T-helper 1 cell treated with Interleukin-12 subunit alpha and Interleukin-12 subunit beta and Interleukin-4 antibody, amounts not matched to agents 30 ng/mL and 1 ng/mL, for 36 hours (primary cell): ENCODE measurements around the gene TEX14. TPM values are rescaled to one million over a fixed set of nuclear protein-coding genes. Genes with fewer than 3 reads are reported as not detected.

ENCODE experiments used
- total RNA-seq: library from RNA; stranded (reverse); gene quantifications from 2 replicates; pipeline ENCODE4 v1.2.3, GENCODE V29; 2022

The TEX14 gene
- total RNA-seq, 1 donor from 2014 or later: 0.44 TPM

Other genes starting within 250 kb of the TEX14 start
- gene HSF5, start 203.6 kb downstream of the TEX14 start, total RNA-seq: 0.47 and 0.63 TPM in 2 replicates
- 69.4 and 78.1 TPM in 2 replicates for gene MTMR4, start 177.4 kb downstream of the TEX14 start, total RNA-seq
- 74.7 and 77.4 TPM in 2 replicates for gene RAD51C, start 557 bp upstream of the TEX14 start, total RNA-seq
- gene PPM1E, start 63.8 kb upstream of the TEX14 start, total RNA-seq: 0.02 and 0.12 TPM in 2 replicates